Activated CD8-positive, alpha-beta T cell treated with anti-CD3 and anti-CD28 coated beads, Interleukin-2, amount 10 ng/mL, durations not matched to agents 7 days and 5 days (primary cell): ENCODE data around the gene ARHGAP28. TPM values are rescaled to one million over a fixed set of nuclear protein-coding genes. Genes with fewer than 3 reads are reported as not detected.
"Not testable (repeated sequence)": the region's sequence is repeated elsewhere in the genome, so short reads cannot be mapped to it uniquely, and the experiment has no call there.

Experiments
- ATAC-seq: fragments of 150-1000 bp; cut with Tn5 transposase; one replicate; pipeline ENCODE4 v1.10.0; 2021; ENCODE audit warnings: moderate library complexity
- CTCF ChIA-PET: fragments of 350-600 bp; sonication (Branson Sonifier 250); formaldehyde crosslinking; loops from one replicate; lab custom pipeline; 2021; ENCODE audit warnings: antibody characterized with exemption; lab: Charles Lee
- POLR2A ChIA-PET: fragments of 350-600 bp; sonication (Branson Sonifier 250); formaldehyde crosslinking; loops from one replicate; lab custom pipeline; 2021; ENCODE audit warnings: antibody characterized with exemption; lab: Charles Lee
- DNase-seq: peaks from one replicate; pipeline ENCODE4 v3.0.0-alpha.2; 2020
- H3K27ac Mint-ChIP-seq: one replicate; pipeline ENCODE4 v1.8.0; 2021; ENCODE audit warnings: mild to moderate bottlenecking, mixed read lengths
- H3K27me3 Mint-ChIP-seq: one replicate; pipeline ENCODE4 v1.8.0; 2021; ENCODE audit warnings: low read depth, mixed read lengths
- H3K36me3 Mint-ChIP-seq: one replicate; pipeline ENCODE4 v1.8.0; 2021; ENCODE audit warnings: low read depth, mixed read lengths
- H3K4me1 Mint-ChIP-seq: one replicate; pipeline ENCODE4 v1.8.0; 2021; ENCODE audit warnings: low read depth, mixed read lengths
- H3K4me3 Mint-ChIP-seq: one replicate; pipeline ENCODE4 v1.8.0; 2021; ENCODE audit warnings: mild to moderate bottlenecking, mixed read lengths
- H3K9me3 Mint-ChIP-seq: one replicate; pipeline ENCODE4 v1.8.0; 2022; ENCODE audit warnings: mixed read lengths; ENCODE audit not compliant: insufficient read depth
- total RNA-seq, 2 experiments: library from RNA; stranded (reverse); gene quantifications; one replicate each; pipeline ENCODE4 v1.2.3, GENCODE V29; 2021

The ARHGAP28 gene
- total RNA-seq, 2 experiments from 2014 or later = not detected

- Mint-ChIP-seq H3K27me3 (no peaks in the 10 kb centered on the region), H3K27ac (no peak overlapping the region), H3K4me3 (no peak overlapping the region), H3K4me1 (no peaks in the 10 kb centered on the region), H3K9me3 (peaks cover 17% of the 10 kb centered on the region), H3K36me3 (no peaks in the 10 kb centered on the region)
- no peak for ATAC-seq
- ChIA-PET POLR2A (no interaction called here), CTCF (no interaction called here)
- no peak for DNase-seq
Observed at GRCh38 chr18:6797171-6797570, 67.7 kb downstream of the ARHGAP28 start.

GRCh38 chr18:6798896-6799295 lies 69.4 kb downstream of the ARHGAP28 start:
- Mint-ChIP-seq H3K4me1 (no peaks in the 10 kb centered on the region), H3K36me3 (no peaks in the 10 kb centered on the region), H3K27me3 (no peaks in the 10 kb centered on the region), H3K9me3 (peaks cover 17% of the 10 kb centered on the region), H3K27ac (no peak overlapping the region), H3K4me3 (no peak overlapping the region)
- DNase-seq (no peak), ATAC-seq (no peak)
- ChIA-PET POLR2A (no interaction called here), CTCF (no interaction called here)

- ATAC-seq, POLR2A ChIA-PET, H3K4me1 Mint-ChIP-seq, DNase-seq, H3K27me3 Mint-ChIP-seq, H3K4me3 Mint-ChIP-seq, H3K36me3 Mint-ChIP-seq, CTCF ChIA-PET, H3K27ac Mint-ChIP-seq: not testable (repeated sequence)
- H3K9me3 Mint-ChIP-seq = peaks cover 17% of the 10 kb centered on the region
Observed at GRCh38 chr18:6800309-6800708, 70.8 kb downstream of the ARHGAP28 start.

DNA sequence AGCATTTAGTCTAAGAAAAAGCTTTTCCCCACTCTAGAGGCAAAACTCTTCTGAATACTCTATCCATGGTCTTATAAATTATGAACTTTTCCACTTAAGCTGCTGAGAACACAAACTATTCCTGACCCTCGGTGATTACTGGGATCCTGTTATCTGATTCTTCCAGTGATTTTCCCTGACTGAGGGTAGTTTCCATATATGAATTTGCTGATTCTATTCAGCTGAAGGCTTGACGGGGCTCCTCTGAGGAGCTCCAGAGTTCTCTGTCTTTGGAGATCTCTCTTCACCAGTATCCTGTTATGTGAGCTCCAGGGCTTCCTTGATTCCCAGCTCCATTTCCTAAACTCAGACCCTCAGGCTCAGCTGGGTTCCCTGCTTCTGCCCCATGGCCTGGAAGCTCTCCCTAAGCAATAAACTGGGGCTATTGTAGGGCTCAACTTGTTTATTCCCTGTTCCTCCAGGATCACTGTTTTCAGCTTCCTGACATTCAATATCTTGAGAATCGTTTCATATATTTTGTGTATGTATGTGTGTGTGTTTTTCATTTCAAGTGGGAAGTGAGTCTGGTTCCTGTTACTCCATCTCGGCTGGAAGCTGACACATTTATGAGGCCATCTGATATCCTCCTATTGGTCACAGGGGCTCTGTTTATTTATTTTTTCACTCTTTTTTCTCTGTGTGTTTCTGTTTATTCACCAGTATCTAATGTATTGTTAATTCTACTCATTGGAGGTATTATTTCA lies 78.2 kb downstream of the ARHGAP28 start:
- POLR2A ChIA-PET = no interaction called here
- no peak for ATAC-seq
- H3K27ac Mint-ChIP-seq = no peak overlapping the region
- CTCF ChIA-PET = no interaction called here
- no peaks in the 10 kb centered on the region for H3K36me3 Mint-ChIP-seq
- H3K27me3 Mint-ChIP-seq = no peaks in the 10 kb centered on the region
- no peak for DNase-seq
- H3K4me3 Mint-ChIP-seq = no peak overlapping the region
- H3K4me1 Mint-ChIP-seq = no peaks in the 10 kb centered on the region
- H3K9me3 Mint-ChIP-seq = peaks cover 4% of the 10 kb centered on the region

GRCh38 chr18:6810191-6810590 lies 80.7 kb downstream of the ARHGAP28 start:
- POLR2A ChIA-PET = no interaction called here
- H3K4me3 Mint-ChIP-seq = no peak overlapping the region
- H3K27me3 Mint-ChIP-seq = no peaks in the 10 kb centered on the region

DNA sequence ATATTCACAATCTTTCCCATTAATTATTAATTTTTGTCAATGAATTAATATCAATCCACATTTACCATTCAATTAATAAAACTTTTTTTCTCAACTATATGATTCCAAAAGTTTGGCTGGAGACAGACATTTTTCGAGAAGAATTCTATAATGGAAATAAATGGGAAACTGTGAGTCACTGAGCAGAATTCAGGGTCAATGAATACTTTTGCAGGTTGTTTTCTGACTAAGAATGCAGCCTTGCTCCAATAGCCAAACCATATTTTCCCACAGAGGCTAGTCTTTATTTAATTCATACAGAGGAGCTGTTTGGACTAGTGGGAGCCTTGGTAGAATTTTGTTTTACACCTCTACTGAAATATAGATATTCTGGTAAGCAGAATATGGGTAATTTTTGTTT lies 82.3 kb downstream of the ARHGAP28 start:
- CTCF ChIA-PET = no interaction called here
- no peaks in the 10 kb centered on the region for H3K27me3 Mint-ChIP-seq

More at GRCh38 chr18:6810191-6810590, 80.7 kb downstream of the ARHGAP28 start:
- Mint-ChIP-seq H3K27ac (no peak overlapping the region), H3K9me3 (peaks cover 4% of the 10 kb centered on the region), H3K4me1 (no peaks in the 10 kb centered on the region), H3K36me3 (no peaks in the 10 kb centered on the region)
- DNase-seq (no peak), ATAC-seq (no peak)
- CTCF ChIA-PET = no interaction called here

DNA sequence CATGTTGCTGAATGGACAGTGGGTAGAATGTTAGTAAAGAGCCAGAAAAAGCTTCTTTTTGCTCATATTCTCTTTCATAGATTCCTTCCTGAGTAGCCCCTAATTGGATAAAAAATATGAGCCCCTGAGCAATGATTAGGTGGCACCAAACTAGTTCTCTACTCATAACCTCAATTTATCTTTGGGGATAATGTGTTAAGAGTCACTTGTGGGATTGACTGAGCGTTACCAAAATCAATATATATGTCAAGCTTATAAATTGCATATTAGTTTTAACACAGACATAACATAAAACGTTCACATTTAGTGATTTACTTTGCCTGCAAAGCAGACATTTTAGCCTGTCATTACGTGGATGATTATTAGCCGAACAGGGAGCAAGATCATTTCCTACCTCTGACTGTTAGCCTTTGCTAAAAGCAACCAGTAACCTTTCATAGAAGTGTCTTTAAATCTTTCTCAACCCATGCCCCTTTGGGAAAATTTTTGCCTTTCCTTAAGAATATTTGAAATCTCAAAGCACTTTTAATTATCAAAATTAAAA lies 85.4 kb downstream of the ARHGAP28 start:
- no peaks in the 10 kb centered on the region for H3K4me1 Mint-ChIP-seq
- H3K4me3 Mint-ChIP-seq = no peak overlapping the region
- DNase-seq (no peak), ATAC-seq (no peak)
- CTCF ChIA-PET = no interaction called here
- POLR2A ChIA-PET = no interaction called here
- no peaks in the 10 kb centered on the region for H3K36me3 Mint-ChIP-seq
- H3K27me3 Mint-ChIP-seq = no peaks in the 10 kb centered on the region
- H3K27ac Mint-ChIP-seq = no peak overlapping the region
- H3K9me3 Mint-ChIP-seq = no peaks in the 10 kb centered on the region

More for the DNA sequence above, 82.3 kb downstream of the ARHGAP28 start:
- Mint-ChIP-seq H3K27ac (no peak overlapping the region), H3K4me3 (no peak overlapping the region), H3K36me3 (no peaks in the 10 kb centered on the region), H3K9me3 (peaks cover 4% of the 10 kb centered on the region), H3K4me1 (no peaks in the 10 kb centered on the region)
- ATAC-seq (no peak), DNase-seq (no peak)
- POLR2A ChIA-PET = no interaction called here

- H3K9me3 Mint-ChIP-seq = no peaks in the 10 kb centered on the region
- H3K27me3 Mint-ChIP-seq = no peaks in the 10 kb centered on the region
- ATAC-seq = no peak
- no peak overlapping the region for H3K4me3 Mint-ChIP-seq
- no peak overlapping the region for H3K27ac Mint-ChIP-seq
- DNase-seq = no peak
- CTCF ChIA-PET = no interaction called here
- H3K4me1 Mint-ChIP-seq = no peaks in the 10 kb centered on the region
- no peaks in the 10 kb centered on the region for H3K36me3 Mint-ChIP-seq
- POLR2A ChIA-PET = no interaction called here
Observed at GRCh38 chr18:6816154-6816553, 86.6 kb downstream of the ARHGAP28 start.

GRCh38 chr18:6819332-6819731 lies 89.8 kb downstream of the ARHGAP28 start:
- no peaks in the 10 kb centered on the region for H3K4me1 Mint-ChIP-seq
- no peak overlapping the region for H3K4me3 Mint-ChIP-seq
- peaks cover 4% of the 10 kb centered on the region for H3K9me3 Mint-ChIP-seq
- no peaks in the 10 kb centered on the region for H3K27me3 Mint-ChIP-seq
- DNase-seq (no peak), ATAC-seq (no peak)
- CTCF ChIA-PET = no interaction called here
- no peak overlapping the region for H3K27ac Mint-ChIP-seq
- POLR2A ChIA-PET = no interaction called here
- H3K36me3 Mint-ChIP-seq = no peaks in the 10 kb centered on the region

DNA sequence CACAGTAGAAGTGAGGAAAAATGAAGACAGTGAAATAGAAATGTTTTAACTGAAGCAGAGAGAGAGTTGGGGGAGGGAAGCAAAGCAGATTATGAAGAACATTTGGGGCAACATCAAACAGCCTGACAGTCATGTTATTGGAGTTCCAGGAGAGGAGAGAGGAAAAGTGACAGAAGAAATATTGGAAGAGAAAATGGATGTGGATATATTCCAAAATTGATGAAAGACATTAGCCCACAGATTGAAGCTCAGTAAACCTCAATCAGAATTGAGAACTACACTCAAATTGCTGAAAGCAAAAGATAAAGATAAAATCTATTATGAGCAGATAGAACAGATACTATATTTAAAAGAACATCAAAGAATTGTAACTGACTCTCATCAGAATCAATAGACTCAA lies 90.8 kb downstream of the ARHGAP28 start:
- Mint-ChIP-seq H3K27ac (no peak overlapping the region), H3K9me3 (peaks cover 4% of the 10 kb centered on the region), H3K4me3 (no peak overlapping the region), H3K27me3 (no peaks in the 10 kb centered on the region), H3K4me1 (no peaks in the 10 kb centered on the region), H3K36me3 (no peaks in the 10 kb centered on the region)
- CTCF ChIA-PET = no interaction called here
- DNase-seq (no peak), ATAC-seq (no peak)
- POLR2A ChIA-PET = no interaction called here

DNA sequence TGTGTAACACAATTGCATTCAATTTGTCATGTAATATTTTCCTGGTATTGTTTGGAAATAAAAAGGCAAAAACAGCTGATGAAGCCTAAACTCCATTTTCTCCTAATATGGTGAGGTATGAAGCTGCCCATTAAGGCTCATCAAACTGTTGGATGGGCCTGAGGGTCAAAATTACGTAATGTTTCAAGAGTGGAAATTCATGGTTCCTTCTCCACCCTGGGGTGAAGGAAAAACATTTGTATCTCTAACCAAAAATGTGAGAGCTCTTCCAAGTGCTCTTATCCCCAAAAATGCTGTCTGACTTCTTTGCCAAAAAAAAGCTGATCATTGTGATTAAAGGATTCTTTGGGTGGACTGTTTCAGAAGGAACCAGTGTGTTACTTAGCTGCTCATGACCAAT lies 91.8 kb downstream of the ARHGAP28 start:
- H3K27ac Mint-ChIP-seq = no peak overlapping the region
- ATAC-seq (no peak), DNase-seq (no peak)
- H3K27me3 Mint-ChIP-seq = no peaks in the 10 kb centered on the region
- no peaks in the 10 kb centered on the region for H3K36me3 Mint-ChIP-seq
- ChIA-PET POLR2A (no interaction called here), CTCF (no interaction called here)
- H3K9me3 Mint-ChIP-seq = peaks cover 4% of the 10 kb centered on the region
- no peaks in the 10 kb centered on the region for H3K4me1 Mint-ChIP-seq
- no peak overlapping the region for H3K4me3 Mint-ChIP-seq

GRCh38 chr18:6827161-6827560 lies 97.6 kb downstream of the ARHGAP28 start:
- H3K4me3 Mint-ChIP-seq, H3K27ac Mint-ChIP-seq, H3K27me3 Mint-ChIP-seq, CTCF ChIA-PET, ATAC-seq, POLR2A ChIA-PET, DNase-seq, H3K4me1 Mint-ChIP-seq, H3K36me3 Mint-ChIP-seq, H3K9me3 Mint-ChIP-seq: not testable (repeated sequence)
